HEK293 (cell line): ENCODE measurements around the gene PIM2.
"Not testable (repeated sequence)": the region's sequence is repeated elsewhere in the genome, so short reads cannot be mapped to it uniquely, and the experiment has no call there.

Experiments used
- CTCF ChIP-seq: fragments of 450-650 bp; formaldehyde crosslinking; IDR thresholded peaks from 2 replicates; pipeline ENCODE4 v1.5.1; 2016; ENCODE audit warnings: missing biosample characterization, missing genetic modification characterization
- ZNF416 ChIP-seq: fragments of 450-650 bp; formaldehyde crosslinking; IDR thresholded peaks from 2 replicates; pipeline ENCODE4 v1.5.1; 2016; ENCODE audit warnings: missing biosample characterization, missing genetic modification characterization

DNA sequence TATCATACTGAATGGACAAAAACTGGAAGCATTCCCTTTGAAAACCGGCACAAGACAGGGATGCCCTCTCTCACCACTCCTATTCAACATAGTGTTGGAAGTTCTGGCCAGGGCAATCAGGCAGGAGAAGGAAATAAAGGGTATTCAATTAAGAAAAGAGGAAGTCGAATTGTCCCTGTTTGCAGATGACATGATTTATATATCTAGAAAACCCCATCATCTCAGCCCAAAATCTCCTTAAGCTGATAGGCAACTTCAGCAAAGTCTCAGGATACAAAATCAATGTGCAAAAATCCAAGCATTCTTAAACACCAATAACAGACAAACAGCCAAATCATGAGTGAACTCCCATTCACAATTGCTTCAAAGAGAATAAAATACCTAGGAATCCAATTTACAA is 46.8 kb downstream of the PIM2 start:
- TF ChIP-seq CTCF (tag by site-specific recombination); ZNF416: not testable (repeated sequence)
